Ishikawa (cell line): ENCODE data around the gene MAP7D2.

Source experiments
- EGR1 ChIP-seq: IDR thresholded peaks from 2 replicates; pipeline ENCODE4 v1.6.1; 2012
- EP300 ChIP-seq: IDR thresholded peaks from 2 replicates; pipeline ENCODE4 v1.6.1; 2012; ENCODE audit warnings: borderline replicate concordance
- FOXM1 ChIP-seq: IDR thresholded peaks from 2 replicates; pipeline ENCODE4 v1.6.1; 2012; ENCODE audit warnings: low read depth, borderline replicate concordance
- RAD21 ChIP-seq: IDR thresholded peaks from 2 replicates; pipeline ENCODE4 v1.6.1; 2012; ENCODE audit warnings: low read depth
- TEAD4 ChIP-seq: IDR thresholded peaks from 2 replicates; pipeline ENCODE4 v1.6.1; 2012
- YY1 ChIP-seq: IDR thresholded peaks from 2 replicates; pipeline ENCODE4 v1.6.1; 2012; ENCODE audit warnings: low read depth
- ZBTB7A ChIP-seq: IDR thresholded peaks from 2 replicates; pipeline ENCODE4 v1.6.1; 2012; ENCODE audit warnings: low read depth

DNA sequence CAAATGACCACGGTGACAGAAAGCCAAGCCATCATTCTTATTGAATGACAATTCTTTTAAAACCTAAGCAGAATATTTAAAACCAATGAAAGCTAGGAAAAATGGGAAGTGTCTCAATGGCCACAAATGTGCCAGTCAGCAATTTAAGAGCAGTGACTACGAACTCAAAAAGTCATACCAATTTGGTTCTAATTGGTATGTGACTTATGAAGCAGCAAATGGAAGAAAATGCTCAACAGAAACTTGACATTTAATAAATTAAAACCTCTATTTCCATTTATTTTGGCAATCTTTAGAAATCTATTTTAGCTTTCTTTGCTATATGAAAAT lies 100.1 kb downstream of the MAP7D2 start:
- no peak for TF ChIP-seq EP300
- TF ChIP-seq FOXM1: no peak
- TF ChIP-seq ZBTB7A: no peak
- no peak for TF ChIP-seq RAD21
- TF ChIP-seq EGR1: no peak
- TF ChIP-seq YY1: no peak
- TF ChIP-seq TEAD4: no peak
